NCI-H510A treated with DMSO at 0.1 percent for 48 hours (cell line): ENCODE measurements around the gene NETO2.
"Not testable (repeated sequence)": the region's sequence is repeated elsewhere in the genome, so short reads cannot be mapped to it uniquely, and the experiment has no call there.

Source experiments
- DNase-seq: peaks from one replicate; lab custom pipeline; 2025; lab: John Stamatoyannopoulos, UW

Gene NETO2

GRCh38 chr16:47143677-47144558 lies at the start of gene NETO2:
Gene NETO2 (minus strand): TSS chr16:47143945. CDS start chr16:47143612, 333 bp downstream.
- DNase-seq, result peak; percentile 34

GRCh38 chr16:47182318-47182717 lies 38.6 kb upstream of the NETO2 start:
- DNase-seq, result no peak

- not testable (repeated sequence) for DNase-seq
Observed at GRCh38 chr16:47181066-47181465, 37.3 kb upstream of the NETO2 start.

GRCh38 chr16:47180073-47180472 lies 36.3 kb upstream of the NETO2 start:
- no peak for DNase-seq

GRCh38 chr16:47175152-47175551 lies 31.4 kb upstream of the NETO2 start:
- DNase-seq, result no peak

GRCh38 chr16:47162670-47163420 lies 19.1 kb upstream of the NETO2 start:
- no peak for DNase-seq

- DNase-seq, result no peak
Observed at GRCh38 chr16:47161464-47161863, 17.7 kb upstream of the NETO2 start.

- no peak for DNase-seq
Observed at GRCh38 chr16:47160422-47160821, 16.7 kb upstream of the NETO2 start.

- no peak for DNase-seq
Observed at GRCh38 chr16:47158992-47159391, 15.2 kb upstream of the NETO2 start.

GRCh38 chr16:47156680-47157215 lies 13.0 kb upstream of the NETO2 start:
- no peak for DNase-seq

- DNase-seq, result not testable (repeated sequence)
Observed at GRCh38 chr16:47152501-47152900, 8.8 kb upstream of the NETO2 start.

- peak; percentile 44 for DNase-seq
Observed at GRCh38 chr16:47150067-47150466, 6.3 kb upstream of the NETO2 start.

GRCh38 chr16:47144559-47144877 lies 773 bp upstream of the NETO2 start:
- DNase-seq, result peak; percentile 57

GRCh38 chr16:47142821-47143676 lies 696 bp downstream of the NETO2 start:
- peak; percentile 46 for DNase-seq

GRCh38 chr16:47142486-47142820 lies 1.3 kb downstream of the NETO2 start:
- peak; percentile 32 for DNase-seq

GRCh38 chr16:47141773-47142485 lies 1.8 kb downstream of the NETO2 start:
- DNase-seq, result peak; percentile 94

- no peak for DNase-seq
Observed at GRCh38 chr16:47140686-47141085, 3.1 kb downstream of the NETO2 start.

- no peak for DNase-seq
Observed at GRCh38 chr16:47139561-47140185, 4.1 kb downstream of the NETO2 start.

GRCh38 chr16:47137925-47138324 lies 5.8 kb downstream of the NETO2 start:
- DNase-seq, result not testable (repeated sequence)

- DNase-seq, result no peak
Observed at GRCh38 chr16:47136099-47136842, 7.5 kb downstream of the NETO2 start.
